Loucy (cell line): ENCODE data around the gene SLC44A4.

Source experiments
- EZH2phosphoT487 ChIP-seq: fragments of 200-600 bp; IDR thresholded peaks from 2 replicates; pipeline ENCODE4 v1.6.1; 2018; ENCODE audit warnings: antibody characterized with exemption, mild to moderate bottlenecking, moderate library complexity, borderline replicate concordance
- TF ChIP-seq, protein P1 (sequence below): fragments of 200-600 bp; sonication (generic); conservative IDR thresholded peaks from 2 replicates; pipeline ENCODE4 v1.5.1; 2014; ENCODE audit warnings: mild to moderate bottlenecking, antibody characterized with exemption, low read length

DNA sequence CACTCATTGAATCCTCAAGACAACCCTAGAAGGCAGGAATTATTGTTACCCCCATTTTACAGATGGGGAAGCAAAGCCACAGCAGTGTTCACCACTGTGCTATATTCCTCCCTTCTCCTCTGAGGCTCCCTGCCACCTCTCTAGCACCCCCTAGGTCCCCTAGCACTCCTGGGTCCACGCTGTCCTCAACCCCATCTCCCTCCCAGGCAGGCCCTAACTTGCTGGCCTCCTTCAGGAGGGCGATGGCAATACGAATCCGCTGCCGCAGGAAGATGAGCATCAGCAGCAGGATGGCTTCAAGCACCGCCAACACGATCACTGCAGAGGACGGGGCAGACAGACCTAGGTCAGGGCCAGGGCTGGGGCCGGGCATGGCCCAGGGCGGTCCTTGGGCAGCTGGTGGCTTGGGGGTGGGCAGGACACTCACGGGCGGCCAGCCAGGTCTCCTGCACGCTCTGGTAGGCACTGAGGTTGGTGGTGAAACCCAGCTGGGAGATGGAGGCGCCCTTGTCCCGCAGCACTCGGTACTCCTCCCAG, 8.3 kb downstream of the SLC44A4 start:
- TF ChIP-seq, protein P1, sequence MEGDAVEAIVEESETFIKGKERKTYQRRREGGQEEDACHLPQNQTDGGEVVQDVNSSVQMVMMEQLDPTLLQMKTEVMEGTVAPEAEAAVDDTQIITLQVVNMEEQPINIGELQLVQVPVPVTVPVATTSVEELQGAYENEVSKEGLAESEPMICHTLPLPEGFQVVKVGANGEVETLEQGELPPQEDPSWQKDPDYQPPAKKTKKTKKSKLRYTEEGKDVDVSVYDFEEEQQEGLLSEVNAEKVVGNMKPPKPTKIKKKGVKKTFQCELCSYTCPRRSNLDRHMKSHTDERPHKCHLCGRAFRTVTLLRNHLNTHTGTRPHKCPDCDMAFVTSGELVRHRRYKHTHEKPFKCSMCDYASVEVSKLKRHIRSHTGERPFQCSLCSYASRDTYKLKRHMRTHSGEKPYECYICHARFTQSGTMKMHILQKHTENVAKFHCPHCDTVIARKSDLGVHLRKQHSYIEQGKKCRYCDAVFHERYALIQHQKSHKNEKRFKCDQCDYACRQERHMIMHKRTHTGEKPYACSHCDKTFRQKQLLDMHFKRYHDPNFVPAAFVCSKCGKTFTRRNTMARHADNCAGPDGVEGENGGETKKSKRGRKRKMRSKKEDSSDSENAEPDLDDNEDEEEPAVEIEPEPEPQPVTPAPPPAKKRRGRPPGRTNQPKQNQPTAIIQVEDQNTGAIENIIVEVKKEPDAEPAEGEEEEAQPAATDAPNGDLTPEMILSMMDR, result peak; percentile 46
- no peak for TF ChIP-seq EZH2phosphoT487
